HCT116 (cell line): ENCODE data around the gene CEP120. TPM values are rescaled to one million over a fixed set of nuclear protein-coding genes. Genes with fewer than 3 reads are reported as not detected.

Experiments
- ATAC-seq: fragments of 200-7000 bp; cut with Tn5 transposase; 2 replicates; pipeline ENCODE4 v1.9.1; 2020; ENCODE audit warnings: mild to moderate bottlenecking, moderate library complexity
- BruUV-seq: library from RNA; stranded (reverse); fragments of 400-500 nt; replicated peaks from 2 replicates; lab custom pipeline; 2021; lab: Mats Ljungman, UMichigan
- CTCF ChIA-PET: fragments of 300-600 bp; sonication (Branson Sonifier 250); formaldehyde crosslinking; loops from one replicate; lab custom pipeline; 2021; ENCODE audit warnings: antibody characterized with exemption; lab: Charles Lee
- POLR2A ChIA-PET: fragments of 300-600, 350-600 bp; sonication (Branson Sonifier 250); formaldehyde crosslinking; loops from one replicate; lab custom pipeline; 2021; ENCODE audit warnings: antibody characterized with exemption; lab: Charles Lee
- RAD21 ChIA-PET, 2 experiments: fragments of 300-600 bp; sonication (Branson Sonifier 250); formaldehyde crosslinking; loops; one replicate each; lab custom pipeline; 2023; ENCODE audit warnings: low total read pairs in 2 of 2; ENCODE audit not compliant: uncharacterized antibody in 2 of 2, unreplicated experiment in 2 of 2, low non-redundant PET in 1 of 2; lab: Charles Lee
- DNase-seq: peaks from one replicate; pipeline ENCODE4 v3.0.0-alpha.2; 2010; ENCODE audit warnings: low read depth, low spot score
- H2AFZ ChIP-seq: fragments of 200-600 bp; shearing (Covaris generic), sonication (generic); 2 replicates; pipeline ENCODE4 v1.6.1; 2017; ENCODE audit warnings: low read depth, mixed run types, mixed read lengths, antibody characterized with exemption, low read length; ENCODE audit not compliant: poor library complexity, severe bottlenecking
- H3K27ac ChIP-seq: 2 replicates; pipeline ENCODE4 v1.5.1; 2012; ENCODE audit warnings: low read depth, low read length
- H3K27me3 ChIP-seq: fragments of 200-600 bp; sonication (generic); 2 replicates; pipeline ENCODE4 v1.6.1; 2016; ENCODE audit warnings: mixed run types, low read length, mixed read lengths; ENCODE audit not compliant: insufficient read depth
- H3K36me3 ChIP-seq, 2 experiments: fragments of 200-500 bp in 1 of 2; fragments of 200-600 bp in 1 of 2; sonication (Bioruptor generic) in 1 of 2; sonication (generic) in 1 of 2; 2 replicates each; pipeline versions ENCODE4 v1.5.1 to v1.6.1; 2014 to 2016; ENCODE audit warnings: low read length in 2 of 2, inconsistent platforms in 1 of 2, mixed read lengths in 1 of 2, mixed run types in 1 of 2; ENCODE audit not compliant: insufficient read depth in 2 of 2, control insufficient read depth in 1 of 2
- H3K4me1 ChIP-seq, 2 experiments: fragments of 200-600 bp in 1 of 2; sonication (generic) in 1 of 2; 2 replicates each; pipeline versions ENCODE4 v1.5.1 to v1.6.1; 2012 to 2017; ENCODE audit warnings: low read length in 2 of 2, inconsistent platforms in 1 of 2, mild to moderate bottlenecking in 1 of 2, mixed read lengths in 1 of 2, mixed run types in 1 of 2, moderate library complexity in 1 of 2; ENCODE audit not compliant: insufficient read depth in 2 of 2, control insufficient read depth in 1 of 2
- H3K4me2 ChIP-seq: fragments of 200-600 bp; sonication (generic); 2 replicates; pipeline ENCODE4 v1.6.1; 2017; ENCODE audit warnings: mixed run types, low read length, mixed read lengths
- H3K4me3 ChIP-seq, 2 experiments: fragments of 200-600 bp in 1 of 2; sonication (generic) in 1 of 2; replicated peaks in 1 of 2; 2 replicates each; pipeline ENCODE4 v1.5.1; 2011 to 2016; ENCODE audit warnings: low read length in 2 of 2, control low read depth in 1 of 2, low read depth in 1 of 2, mild to moderate bottlenecking in 1 of 2, mixed read lengths in 1 of 2, mixed run types in 1 of 2
- H3K79me2 ChIP-seq: fragments of 200-600 bp; sonication (generic); 2 replicates; pipeline ENCODE4 v1.6.1; 2017; ENCODE audit warnings: mild to moderate bottlenecking, mixed run types, low read length, moderate library complexity, mixed read lengths; ENCODE audit not compliant: insufficient read depth
- H3K9ac ChIP-seq: fragments of 200-600 bp; sonication (generic); 2 replicates; pipeline ENCODE4 v1.6.1; 2016; ENCODE audit warnings: low read length, mixed read lengths
- H3K9me2 ChIP-seq: fragments of 200-600 bp; sonication (generic), shearing (Covaris generic); 2 replicates; pipeline ENCODE4 v1.6.1; 2017; ENCODE audit warnings: mixed run types, mild to moderate bottlenecking, moderate library complexity; ENCODE audit not compliant: insufficient read depth
- H3K9me3 ChIP-seq, 2 experiments: fragments of 200-500 bp in 1 of 2; fragments of 200-600 bp in 1 of 2; sonication (Bioruptor generic) in 1 of 2; sonication (generic) in 1 of 2; 2 replicates each; pipeline ENCODE4 v1.6.1; 2014 to 2017; ENCODE audit warnings: low read length in 2 of 2, mixed read lengths in 2 of 2, inconsistent platforms in 1 of 2, low read depth in 1 of 2, mild to moderate bottlenecking in 1 of 2, mixed run types in 1 of 2, moderate library complexity in 1 of 2; ENCODE audit not compliant: control insufficient read depth in 1 of 2, insufficient read depth in 1 of 2
- H4K20me1 ChIP-seq: fragments of 200-600 bp; sonication (generic), shearing (Covaris generic); 2 replicates; pipeline ENCODE4 v1.6.1; 2017; ENCODE audit warnings: mixed run types, mild to moderate bottlenecking, moderate library complexity; ENCODE audit not compliant: insufficient read depth
- CBX3 ChIP-seq: IDR thresholded peaks from 2 replicates; pipeline ENCODE4 v1.6.1; 2012; ENCODE audit warnings: low read depth
- CEBPB ChIP-seq: IDR thresholded peaks from 2 replicates; pipeline ENCODE4 v1.6.1; 2012; ENCODE audit warnings: low read depth
- EZH2 ChIP-seq: fragments of 200-600 bp; sonication (generic); IDR thresholded peaks from 2 replicates; pipeline ENCODE4 v1.6.1; 2017; ENCODE audit warnings: antibody characterized with exemption, mixed run types
- FOSL1 ChIP-seq: IDR thresholded peaks from 2 replicates; pipeline ENCODE4 v1.6.1; 2012; ENCODE audit warnings: low read depth
- JUND ChIP-seq: IDR thresholded peaks from 2 replicates; pipeline ENCODE4 v1.6.1; 2012
- POLR2A ChIP-seq: IDR thresholded peaks from 2 replicates; pipeline ENCODE4 v1.7.0; 2011; ENCODE audit warnings: borderline replicate concordance; ENCODE audit not compliant: insufficient read depth, insufficient read length; ENCODE audit errors: extremely low read depth
- POLR2AphosphoS5 ChIP-seq: IDR thresholded peaks from 2 replicates; pipeline ENCODE4 v1.6.1; 2011; ENCODE audit warnings: mild to moderate bottlenecking, low read depth, low read length, moderate library complexity
- SIN3A ChIP-seq: IDR thresholded peaks from 2 replicates; pipeline ENCODE4 v1.6.1; 2012; ENCODE audit warnings: low read depth
- SP1 ChIP-seq: IDR thresholded peaks from 2 replicates; pipeline ENCODE4 v1.6.1; 2012; ENCODE audit warnings: low read depth
- SRF ChIP-seq: IDR thresholded peaks from 2 replicates; pipeline ENCODE4 v1.6.1; 2012; ENCODE audit warnings: low read depth
- YY1 ChIP-seq: IDR thresholded peaks from 2 replicates; pipeline ENCODE4 v1.6.1; 2011; ENCODE audit warnings: low read length, low read depth, moderate library complexity, mild to moderate bottlenecking; ENCODE audit not compliant: insufficient replicate concordance; ENCODE audit errors: extremely low read depth
- ZFX ChIP-seq: fragments of 450-650 bp; IDR thresholded peaks from 2 replicates; pipeline ENCODE4 v1.6.1; 2017
- ZNF274 ChIP-seq: fragments of 200-500 bp; sonication (Bioruptor generic); IDR thresholded peaks from 2 replicates; pipeline ENCODE4 v1.6.1; 2014; ENCODE audit warnings: mild to moderate bottlenecking, low read depth, low read length, inconsistent platforms
- intact Hi-C: fragments of 100-400 bp; cut with micrococcal nuclease; formaldehyde crosslinking; loops from 2 replicates; pipeline ENCODE4 v1.10.0; 2022
- total RNA-seq: library from RNA; stranded (reverse); gene quantifications from one replicate; pipeline ENCODE4 v1.2.1, GENCODE V29; 2021; ENCODE audit not compliant: unreplicated experiment
- TF ChIP-seq, protein P1 (sequence below): IDR thresholded peaks from 2 replicates; pipeline ENCODE4 v1.6.1; 2012; ENCODE audit warnings: low read depth
- TF ChIP-seq, protein P2 (sequence below), 3 experiments: fragments of 200-600 bp in 1 of 3; sonication (generic) in 1 of 3; IDR thresholded peaks in 2 of 3; conservative IDR thresholded peaks in 1 of 3; 2 replicates each; pipeline ENCODE4 v1.5.1; 2012 to 2017; ENCODE audit warnings: low read depth in 2 of 3, low read length in 2 of 3, antibody characterized with exemption in 1 of 3, borderline replicate concordance in 1 of 3, control low read depth in 1 of 3, mild to moderate bottlenecking in 1 of 3, mixed read lengths in 1 of 3, mixed run types in 1 of 3, moderate library complexity in 1 of 3; ENCODE audit not compliant: insufficient read depth in 1 of 3
- TF ChIP-seq, protein P3 (sequence below): IDR thresholded peaks from 2 replicates; pipeline ENCODE4 v1.6.1; 2012

Gene CEP120
- total RNA-seq, 1 experiment from 2014 or later: 30.2 TPM

DNA sequence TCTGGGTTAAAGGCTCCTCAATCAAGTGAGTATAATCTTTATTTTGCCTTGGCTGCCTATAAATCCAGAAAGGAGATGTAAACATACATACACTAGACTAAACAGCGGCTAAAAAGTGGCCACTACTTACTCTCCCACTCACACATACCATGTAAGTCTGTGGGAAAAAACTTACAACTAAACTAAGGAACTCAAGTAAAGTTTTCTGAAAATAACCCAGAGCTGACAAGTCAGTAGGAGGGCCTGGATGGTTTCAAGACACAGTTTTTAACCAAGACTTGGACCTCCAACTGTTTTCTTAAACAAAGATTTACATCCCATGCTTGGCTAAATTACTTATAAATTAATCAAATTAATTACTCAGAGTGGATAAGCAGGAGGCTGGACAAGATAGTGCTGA lies 64.5 kb downstream of the CEP120 start:
- H2AFZ ChIP-seq: no peak overlapping the region
- no peak for TF ChIP-seq FOSL1
- TF ChIP-seq, protein P1, sequence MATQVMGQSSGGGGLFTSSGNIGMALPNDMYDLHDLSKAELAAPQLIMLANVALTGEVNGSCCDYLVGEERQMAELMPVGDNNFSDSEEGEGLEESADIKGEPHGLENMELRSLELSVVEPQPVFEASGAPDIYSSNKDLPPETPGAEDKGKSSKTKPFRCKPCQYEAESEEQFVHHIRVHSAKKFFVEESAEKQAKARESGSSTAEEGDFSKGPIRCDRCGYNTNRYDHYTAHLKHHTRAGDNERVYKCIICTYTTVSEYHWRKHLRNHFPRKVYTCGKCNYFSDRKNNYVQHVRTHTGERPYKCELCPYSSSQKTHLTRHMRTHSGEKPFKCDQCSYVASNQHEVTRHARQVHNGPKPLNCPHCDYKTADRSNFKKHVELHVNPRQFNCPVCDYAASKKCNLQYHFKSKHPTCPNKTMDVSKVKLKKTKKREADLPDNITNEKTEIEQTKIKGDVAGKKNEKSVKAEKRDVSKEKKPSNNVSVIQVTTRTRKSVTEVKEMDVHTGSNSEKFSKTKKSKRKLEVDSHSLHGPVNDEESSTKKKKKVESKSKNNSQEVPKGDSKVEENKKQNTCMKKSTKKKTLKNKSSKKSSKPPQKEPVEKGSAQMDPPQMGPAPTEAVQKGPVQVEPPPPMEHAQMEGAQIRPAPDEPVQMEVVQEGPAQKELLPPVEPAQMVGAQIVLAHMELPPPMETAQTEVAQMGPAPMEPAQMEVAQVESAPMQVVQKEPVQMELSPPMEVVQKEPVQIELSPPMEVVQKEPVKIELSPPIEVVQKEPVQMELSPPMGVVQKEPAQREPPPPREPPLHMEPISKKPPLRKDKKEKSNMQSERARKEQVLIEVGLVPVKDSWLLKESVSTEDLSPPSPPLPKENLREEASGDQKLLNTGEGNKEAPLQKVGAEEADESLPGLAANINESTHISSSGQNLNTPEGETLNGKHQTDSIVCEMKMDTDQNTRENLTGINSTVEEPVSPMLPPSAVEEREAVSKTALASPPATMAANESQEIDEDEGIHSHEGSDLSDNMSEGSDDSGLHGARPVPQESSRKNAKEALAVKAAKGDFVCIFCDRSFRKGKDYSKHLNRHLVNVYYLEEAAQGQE: no peak
- no peak for TF ChIP-seq EZH2
- TF ChIP-seq POLR2A: no peak
- TF ChIP-seq ZFX: no peak
- TF ChIP-seq YY1: no peak
- TF ChIP-seq, protein P2, sequence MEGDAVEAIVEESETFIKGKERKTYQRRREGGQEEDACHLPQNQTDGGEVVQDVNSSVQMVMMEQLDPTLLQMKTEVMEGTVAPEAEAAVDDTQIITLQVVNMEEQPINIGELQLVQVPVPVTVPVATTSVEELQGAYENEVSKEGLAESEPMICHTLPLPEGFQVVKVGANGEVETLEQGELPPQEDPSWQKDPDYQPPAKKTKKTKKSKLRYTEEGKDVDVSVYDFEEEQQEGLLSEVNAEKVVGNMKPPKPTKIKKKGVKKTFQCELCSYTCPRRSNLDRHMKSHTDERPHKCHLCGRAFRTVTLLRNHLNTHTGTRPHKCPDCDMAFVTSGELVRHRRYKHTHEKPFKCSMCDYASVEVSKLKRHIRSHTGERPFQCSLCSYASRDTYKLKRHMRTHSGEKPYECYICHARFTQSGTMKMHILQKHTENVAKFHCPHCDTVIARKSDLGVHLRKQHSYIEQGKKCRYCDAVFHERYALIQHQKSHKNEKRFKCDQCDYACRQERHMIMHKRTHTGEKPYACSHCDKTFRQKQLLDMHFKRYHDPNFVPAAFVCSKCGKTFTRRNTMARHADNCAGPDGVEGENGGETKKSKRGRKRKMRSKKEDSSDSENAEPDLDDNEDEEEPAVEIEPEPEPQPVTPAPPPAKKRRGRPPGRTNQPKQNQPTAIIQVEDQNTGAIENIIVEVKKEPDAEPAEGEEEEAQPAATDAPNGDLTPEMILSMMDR (IDR thresholded peaks at IDR 0.05 in 2 of 3, conservative IDR thresholded peaks at IDR 0.05 in 1 of 3; ENCODE audit: borderline replicate concordance in 1 of 3, insufficient read depth in 1 of 3, low read depth in 2 of 3, low read length in 2 of 3): no peak
- no peak for TF ChIP-seq CEBPB
- no peak for TF ChIP-seq SRF
- no peak for TF ChIP-seq SIN3A
- TF ChIP-seq JUND: no peak
- no peak for TF ChIP-seq POLR2AphosphoS5
- no peak for TF ChIP-seq CBX3
- TF ChIP-seq ZNF274: no peak
- TF ChIP-seq, protein P3, sequence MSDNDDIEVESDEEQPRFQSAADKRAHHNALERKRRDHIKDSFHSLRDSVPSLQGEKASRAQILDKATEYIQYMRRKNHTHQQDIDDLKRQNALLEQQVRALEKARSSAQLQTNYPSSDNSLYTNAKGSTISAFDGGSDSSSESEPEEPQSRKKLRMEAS: no peak
- no peak for TF ChIP-seq SP1
- no peak for ATAC-seq
- H3K79me2 ChIP-seq: no peaks in the 10 kb centered on the region
- no peak overlapping the region for H3K27ac ChIP-seq
- no peaks in the 10 kb centered on the region for H3K9me2 ChIP-seq
- intact Hi-C loops: no loop called here
- POLR2A ChIA-PET: no interaction called here
- H4K20me1 ChIP-seq: no peaks in the 10 kb centered on the region
- BruUV-seq: no TSS peak
- H3K9ac ChIP-seq: no peak overlapping the region
- H3K9me3 ChIP-seq: no peaks in the 10 kb centered on the region; a peak in 1 of 4 replicates
- no peak overlapping the region for H3K4me3 ChIP-seq
- H3K36me3 ChIP-seq: no peaks in the 10 kb centered on the region
- RAD21 ChIA-PET: no interaction called here
- H3K4me1 ChIP-seq: no peaks in the 10 kb centered on the region
- CTCF ChIA-PET: no interaction called here
- DNase-seq: no peak
- no peak overlapping the region for H3K4me2 ChIP-seq
- H3K27me3 ChIP-seq: no peaks in the 10 kb centered on the region
